22Rv1 (cell line): ENCODE data around the gene ACACA.

ENCODE experiments used
- CTCF ChIP-seq: fragments of 450-650 bp; IDR thresholded peaks from 2 replicates; pipeline ENCODE4 v1.5.1; 2017; ENCODE audit warnings: mild to moderate bottlenecking
- ZFX ChIP-seq: fragments of 450-650 bp; IDR thresholded peaks from 2 replicates; pipeline ENCODE4 v1.6.1; 2017; ENCODE audit warnings: antibody characterized with exemption, borderline replicate concordance

- no peak for TF ChIP-seq CTCF
- TF ChIP-seq ZFX: no peak
Measured at GRCh38 chr17:37082311-37082860, 324.2 kb downstream of the ACACA start.
